GM10266 (cell line): ENCODE results near the gene CRIP3.

Experiments
- DNase-seq: peaks from one replicate; pipeline ENCODE4 v3.0.0; 2012; ENCODE audit errors: extremely low spot score
- TF ChIP-seq, protein P1 (sequence below): IDR thresholded peaks from 2 replicates; pipeline ENCODE4 v1.5.1; 2012; ENCODE audit warnings: mild to moderate bottlenecking, low read depth; ENCODE audit not compliant: control insufficient read depth, insufficient read depth; ENCODE audit errors: missing control alignments

CRIP3 gene

DNA sequence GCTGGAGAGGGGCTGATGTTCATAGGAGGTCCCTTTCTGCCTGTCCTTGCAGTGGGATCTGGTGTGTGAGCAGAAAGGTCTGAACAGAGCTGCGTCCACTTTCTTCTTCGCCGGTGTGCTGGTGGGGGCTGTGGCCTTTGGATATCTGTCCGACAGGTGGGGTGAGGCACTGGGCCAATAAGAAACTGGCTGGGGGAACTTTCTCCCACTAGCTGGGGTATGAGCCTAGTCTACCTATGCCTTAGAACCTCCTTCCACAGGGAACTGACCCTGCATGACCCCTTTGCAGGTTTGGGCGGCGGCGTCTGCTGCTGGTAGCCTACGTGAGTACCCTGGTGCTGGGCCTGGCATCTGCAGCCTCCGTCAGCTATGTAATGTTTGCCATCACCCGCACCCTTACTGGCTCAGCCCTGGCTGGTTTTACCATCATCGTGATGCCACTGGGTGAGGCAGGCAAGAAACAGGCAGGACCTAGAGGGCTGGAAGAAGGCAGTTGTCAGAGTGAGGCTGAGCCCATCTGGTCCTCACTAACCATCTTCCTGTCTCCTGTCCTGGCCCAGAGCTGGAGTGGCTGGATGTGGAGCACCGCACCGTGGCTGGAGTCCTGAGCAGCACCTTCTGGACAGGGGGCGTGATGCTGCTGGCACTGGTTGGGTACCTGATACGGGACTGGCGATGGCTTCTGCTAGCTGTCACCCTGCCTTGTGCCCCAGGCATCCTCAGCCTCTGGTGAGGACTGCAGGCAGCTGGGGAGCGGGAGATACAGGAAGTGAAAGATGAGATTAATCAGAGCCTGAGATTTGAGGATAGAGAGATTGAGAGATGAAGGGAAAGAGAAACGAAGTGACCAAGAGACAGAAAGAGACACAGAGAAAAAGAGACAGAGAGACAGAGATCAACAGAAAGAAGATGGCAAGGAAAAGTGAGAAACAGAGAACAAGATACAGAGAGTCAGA, 9.0 kb downstream of the CRIP3 start:
- peak; percentile 4 for DNase-seq

DNA sequence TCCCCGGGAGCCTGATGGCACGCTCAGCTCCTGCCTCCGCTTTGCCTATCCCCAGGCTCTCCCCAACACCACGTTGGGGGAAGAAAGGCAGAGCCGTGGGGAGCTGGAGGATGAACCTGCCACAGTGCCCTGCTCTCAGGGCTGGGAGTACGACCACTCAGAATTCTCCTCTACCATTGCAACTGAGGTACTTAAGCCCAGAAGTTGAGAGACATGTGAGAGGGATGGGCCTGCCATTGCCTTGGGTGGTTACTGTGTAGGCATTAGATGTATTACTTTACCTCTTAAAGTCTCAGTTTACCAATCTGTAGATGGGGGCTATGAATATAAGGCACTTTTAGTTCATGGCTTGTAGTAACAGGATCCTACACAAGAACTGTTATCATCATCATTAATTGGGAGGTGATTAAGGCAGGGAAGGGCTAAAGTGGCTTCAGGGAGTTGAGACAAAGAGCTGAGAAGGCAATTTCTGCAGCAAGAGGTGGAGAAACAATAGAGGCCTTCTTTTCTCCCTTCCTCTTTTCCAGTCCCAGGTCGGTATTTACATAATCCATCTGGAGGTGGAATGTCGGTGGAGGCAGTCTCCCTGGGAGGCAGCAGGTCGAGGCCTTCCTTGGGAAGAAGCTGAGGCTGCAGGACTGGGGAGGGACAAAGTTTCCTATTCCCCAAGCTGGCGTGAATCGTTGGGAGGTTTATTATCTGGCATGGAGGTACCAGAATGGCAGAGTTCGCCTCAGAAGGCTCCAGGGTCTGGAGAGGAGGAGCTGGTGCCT, 9.9 kb downstream of the CRIP3 start:
- TF ChIP-seq, protein P1, sequence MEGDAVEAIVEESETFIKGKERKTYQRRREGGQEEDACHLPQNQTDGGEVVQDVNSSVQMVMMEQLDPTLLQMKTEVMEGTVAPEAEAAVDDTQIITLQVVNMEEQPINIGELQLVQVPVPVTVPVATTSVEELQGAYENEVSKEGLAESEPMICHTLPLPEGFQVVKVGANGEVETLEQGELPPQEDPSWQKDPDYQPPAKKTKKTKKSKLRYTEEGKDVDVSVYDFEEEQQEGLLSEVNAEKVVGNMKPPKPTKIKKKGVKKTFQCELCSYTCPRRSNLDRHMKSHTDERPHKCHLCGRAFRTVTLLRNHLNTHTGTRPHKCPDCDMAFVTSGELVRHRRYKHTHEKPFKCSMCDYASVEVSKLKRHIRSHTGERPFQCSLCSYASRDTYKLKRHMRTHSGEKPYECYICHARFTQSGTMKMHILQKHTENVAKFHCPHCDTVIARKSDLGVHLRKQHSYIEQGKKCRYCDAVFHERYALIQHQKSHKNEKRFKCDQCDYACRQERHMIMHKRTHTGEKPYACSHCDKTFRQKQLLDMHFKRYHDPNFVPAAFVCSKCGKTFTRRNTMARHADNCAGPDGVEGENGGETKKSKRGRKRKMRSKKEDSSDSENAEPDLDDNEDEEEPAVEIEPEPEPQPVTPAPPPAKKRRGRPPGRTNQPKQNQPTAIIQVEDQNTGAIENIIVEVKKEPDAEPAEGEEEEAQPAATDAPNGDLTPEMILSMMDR: no peak
- peak; percentile 4 for DNase-seq

More for the DNA sequence above, 9.0 kb downstream of the CRIP3 start:
- TF ChIP-seq, protein P1: no peak

DNA sequence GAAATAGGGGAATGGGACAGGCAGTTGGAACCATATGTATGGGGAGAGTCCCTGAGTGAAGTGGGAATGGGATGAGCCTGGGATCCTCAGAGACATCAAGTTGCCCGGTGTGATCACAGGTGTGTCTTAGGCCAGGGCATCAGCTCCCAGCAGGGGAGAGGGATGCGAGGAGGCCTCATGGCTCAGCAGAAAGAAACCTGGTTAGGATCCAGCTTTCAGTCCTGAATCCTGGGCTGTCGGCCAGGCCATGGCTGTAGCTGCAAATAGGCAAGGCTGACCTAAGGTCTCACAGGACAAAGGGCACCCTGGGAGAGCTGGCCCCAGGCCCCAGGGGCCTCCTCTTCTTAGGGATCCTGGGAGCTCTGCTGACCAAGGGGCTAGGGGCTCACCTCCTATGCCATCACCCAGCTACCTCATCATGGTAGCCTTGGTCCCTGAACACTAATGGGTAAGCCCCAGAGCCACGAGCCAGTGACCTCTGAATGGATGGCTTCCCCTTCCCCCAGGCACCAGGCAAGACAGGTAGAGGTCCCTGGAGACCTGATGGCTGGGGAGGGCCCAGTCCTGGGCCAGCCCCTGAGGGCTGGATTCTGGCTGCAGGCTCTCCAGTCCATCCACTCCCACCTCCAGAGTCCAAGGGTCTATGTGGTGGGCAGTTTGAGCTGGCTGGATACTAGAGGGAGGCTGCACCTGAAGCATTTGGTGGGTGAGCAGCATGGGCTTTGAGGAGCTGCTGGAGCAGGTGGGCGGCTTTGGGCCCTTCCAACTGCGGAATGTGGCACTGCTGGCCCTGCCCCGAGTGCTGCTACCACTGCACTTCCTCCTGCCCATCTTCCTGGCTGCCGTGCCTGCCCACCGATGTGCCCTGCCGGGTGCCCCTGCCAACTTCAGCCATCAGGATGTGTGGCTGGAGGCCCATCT, 10.7 kb downstream of the CRIP3 start, which contains the start of gene SLC22A7:
Gene SLC22A7 (plus strand): TSS at position 617 of the 921 bp plus-strand sequence. CDS start 99 bp downstream, at position 716.
- TF ChIP-seq, protein P1: no peak
- peak; percentile 10 for DNase-seq

DNA sequence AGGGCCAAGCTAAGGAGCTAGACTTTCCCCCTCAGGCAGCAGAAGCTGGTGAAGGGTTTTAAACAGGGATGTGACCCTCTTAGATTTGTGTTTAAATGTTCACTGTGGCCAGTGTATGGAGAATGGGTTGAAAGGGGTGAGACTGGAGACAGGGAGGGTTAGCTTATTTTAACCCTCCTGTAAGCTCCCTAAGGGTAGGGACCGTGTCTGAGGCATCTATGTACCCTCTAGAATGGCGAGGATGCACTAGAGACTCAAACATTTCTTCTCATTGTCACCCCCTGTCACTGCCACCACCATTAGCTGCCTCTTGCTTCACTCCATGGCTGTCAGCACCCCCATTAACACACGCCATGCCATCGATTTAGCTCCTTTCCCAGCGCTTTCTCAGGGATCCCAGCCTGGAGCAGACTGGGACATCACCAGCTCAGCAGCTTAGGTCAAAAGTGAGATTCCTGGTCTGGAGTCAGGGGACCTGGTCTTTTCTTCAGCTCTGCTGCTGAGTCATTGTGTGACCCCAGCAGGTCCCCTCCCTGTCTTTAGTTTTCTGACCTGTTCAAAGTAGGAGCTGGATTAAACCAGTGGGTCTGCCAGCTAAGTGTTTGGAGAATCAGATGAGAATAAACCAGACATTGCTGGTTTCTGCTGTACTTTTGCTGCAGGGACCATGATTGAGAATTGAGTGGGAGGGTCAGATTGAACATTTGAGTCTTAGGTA, 11.7 kb downstream of the CRIP3 start:
- TF ChIP-seq, protein P1: no peak
- peak; percentile 6 for DNase-seq

DNA sequence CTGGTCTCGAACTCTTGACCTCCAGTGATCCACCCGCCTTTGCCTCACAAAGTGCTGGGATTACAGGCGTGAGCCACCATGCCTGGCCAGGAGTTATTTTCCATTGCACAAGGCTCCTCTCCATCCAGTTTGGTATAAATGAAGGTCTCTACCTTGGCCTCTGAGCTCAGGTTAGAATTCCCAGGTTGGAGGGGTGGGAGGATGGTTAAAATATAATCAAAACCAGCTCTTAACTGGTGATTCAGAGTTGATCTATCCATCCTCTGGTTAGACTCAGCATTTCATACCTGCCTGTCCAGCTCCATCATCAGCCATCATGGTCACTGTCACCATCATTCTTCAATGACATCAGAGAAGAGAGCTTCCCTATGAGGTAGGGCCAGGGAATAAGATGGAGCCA, 13.2 kb downstream of the CRIP3 start:
- TF ChIP-seq, protein P1: no peak
- DNase-seq: no peak

DNA sequence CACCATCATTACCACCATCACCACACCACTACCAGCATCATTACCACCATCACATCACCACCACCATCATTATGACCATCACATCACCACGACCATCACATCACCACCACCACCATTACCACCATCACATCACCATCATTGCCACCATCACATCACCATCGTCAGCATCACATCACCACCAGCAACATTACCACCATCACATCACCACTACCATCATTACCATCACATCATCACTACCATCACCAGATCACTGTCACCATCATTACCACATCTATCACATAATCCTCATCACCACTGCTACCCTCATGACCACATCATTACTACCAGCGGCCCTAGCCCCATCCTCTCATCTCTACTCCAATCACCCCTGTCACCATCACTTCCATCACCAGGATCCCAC, 14.1 kb downstream of the CRIP3 start:
- TF ChIP-seq, protein P1: no peak
- DNase-seq: no peak
